ENCODE results near the gene PLET1.

DNA sequence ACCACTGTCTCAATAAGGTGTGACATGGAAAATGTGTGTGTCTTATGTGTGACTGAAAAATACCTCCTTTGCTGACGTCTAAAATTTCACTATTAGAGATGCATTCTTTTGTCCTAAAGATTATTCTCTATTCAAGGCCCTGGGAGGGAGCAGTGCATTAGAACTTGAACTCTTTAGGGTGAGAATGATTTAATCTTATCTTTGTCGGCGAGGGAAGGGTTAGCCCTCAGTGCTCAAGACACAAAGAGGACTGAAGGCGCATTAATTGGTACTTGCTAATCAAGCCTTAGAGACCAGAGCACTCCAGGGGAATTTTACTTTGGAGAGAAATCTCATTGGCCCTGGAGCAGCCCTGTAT lies 29.8 kb upstream of the PLET1 start:
- no peak for TF ChIP-seq POLR2A (IDR thresholded peaks at IDR 0.05; ENCODE audit: low read depth, low read length)
- no peak for TF ChIP-seq RFX5 (IDR thresholded peaks at IDR 0.05; ENCODE audit: low read depth, low read length)
- TF ChIP-seq, protein P1, sequence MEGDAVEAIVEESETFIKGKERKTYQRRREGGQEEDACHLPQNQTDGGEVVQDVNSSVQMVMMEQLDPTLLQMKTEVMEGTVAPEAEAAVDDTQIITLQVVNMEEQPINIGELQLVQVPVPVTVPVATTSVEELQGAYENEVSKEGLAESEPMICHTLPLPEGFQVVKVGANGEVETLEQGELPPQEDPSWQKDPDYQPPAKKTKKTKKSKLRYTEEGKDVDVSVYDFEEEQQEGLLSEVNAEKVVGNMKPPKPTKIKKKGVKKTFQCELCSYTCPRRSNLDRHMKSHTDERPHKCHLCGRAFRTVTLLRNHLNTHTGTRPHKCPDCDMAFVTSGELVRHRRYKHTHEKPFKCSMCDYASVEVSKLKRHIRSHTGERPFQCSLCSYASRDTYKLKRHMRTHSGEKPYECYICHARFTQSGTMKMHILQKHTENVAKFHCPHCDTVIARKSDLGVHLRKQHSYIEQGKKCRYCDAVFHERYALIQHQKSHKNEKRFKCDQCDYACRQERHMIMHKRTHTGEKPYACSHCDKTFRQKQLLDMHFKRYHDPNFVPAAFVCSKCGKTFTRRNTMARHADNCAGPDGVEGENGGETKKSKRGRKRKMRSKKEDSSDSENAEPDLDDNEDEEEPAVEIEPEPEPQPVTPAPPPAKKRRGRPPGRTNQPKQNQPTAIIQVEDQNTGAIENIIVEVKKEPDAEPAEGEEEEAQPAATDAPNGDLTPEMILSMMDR (conservative IDR thresholded peaks at IDR 0.05; ENCODE audit: low read depth, low read length), result no peak
- TF ChIP-seq, protein P2, sequence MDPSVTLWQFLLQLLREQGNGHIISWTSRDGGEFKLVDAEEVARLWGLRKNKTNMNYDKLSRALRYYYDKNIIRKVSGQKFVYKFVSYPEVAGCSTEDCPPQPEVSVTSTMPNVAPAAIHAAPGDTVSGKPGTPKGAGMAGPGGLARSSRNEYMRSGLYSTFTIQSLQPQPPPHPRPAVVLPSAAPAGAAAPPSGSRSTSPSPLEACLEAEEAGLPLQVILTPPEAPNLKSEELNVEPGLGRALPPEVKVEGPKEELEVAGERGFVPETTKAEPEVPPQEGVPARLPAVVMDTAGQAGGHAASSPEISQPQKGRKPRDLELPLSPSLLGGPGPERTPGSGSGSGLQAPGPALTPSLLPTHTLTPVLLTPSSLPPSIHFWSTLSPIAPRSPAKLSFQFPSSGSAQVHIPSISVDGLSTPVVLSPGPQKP (IDR thresholded peaks at IDR 0.05; ENCODE audit: borderline replicate concordance, low read depth, low read length), result no peak
- no peak for TF ChIP-seq FOS (IDR thresholded peaks at IDR 0.05; ENCODE audit: low read depth, low read length)
- TF ChIP-seq CEBPB (IDR thresholded peaks at IDR 0.05; ENCODE audit: low read depth, low read length), result no peak
- no peak for TF ChIP-seq BHLHE40 (IDR thresholded peaks at IDR 0.05; ENCODE audit: low read depth, low read length)
- TF ChIP-seq SMC3 (IDR thresholded peaks at IDR 0.05; ENCODE audit: low read depth, low read length), result no peak
